B cell (primary cell): ENCODE measurements around the gene TLE5. TPM values are rescaled to one million over a fixed set of nuclear protein-coding genes. Genes with fewer than 3 reads are reported as not detected.

Experiments used
- ATAC-seq: fragments of 200-7000 bp; cut with Tn5 transposase; one replicate; pipeline ENCODE4 v1.10.0; 2021; ENCODE audit warnings: low read depth, mild to moderate bottlenecking, moderate number of reproducible peaks, moderate library complexity
- CTCF ChIA-PET: fragments of 350-600 bp; sonication (Branson Sonifier 250); formaldehyde crosslinking; loops from one replicate; lab custom pipeline; 2021; ENCODE audit warnings: antibody characterized with exemption, inconsistent platforms; lab: Charles Lee
- POLR2A ChIA-PET: fragments of 350-600 bp; sonication (Branson Sonifier 250); formaldehyde crosslinking; loops from one replicate; lab custom pipeline; 2021; ENCODE audit warnings: antibody characterized with exemption; lab: Charles Lee
- DNase-seq: peaks from one replicate; pipeline ENCODE4 v3.0.0; 2013
- H2AFZ ChIP-seq: 2 replicates; pipeline ENCODE4 v1.6.1; 2012; ENCODE audit warnings: mild to moderate bottlenecking, low read depth, low read length; ENCODE audit not compliant: insufficient read depth, poor library complexity, severe bottlenecking
- H3K27ac ChIP-seq, 2 donors: 1 replicate in 1 of 2; 2 replicates in 1 of 2; pipeline ENCODE4 v1.5.1; 2012 to 2013; ENCODE audit warnings: low read length in 2 of 2, mild to moderate bottlenecking in 2 of 2, moderate library complexity in 1 of 2
- H3K27me3 ChIP-seq, 4 experiments: fragments of 200-600 bp in 1 of 4; sonication (generic) in 1 of 4; replicated peaks in 1 of 4; 1 replicate in 2 of 4; 2 replicates in 2 of 4; pipeline versions ENCODE4 v1.6.1 to v1.7.0; 2013 to 2016; ENCODE audit warnings: low read length in 3 of 4, mild to moderate bottlenecking in 2 of 4, mixed read lengths in 1 of 4, moderate library complexity in 1 of 4; ENCODE audit not compliant: insufficient read depth in 4 of 4, control insufficient read depth in 3 of 4; ENCODE audit errors: control extremely low read depth in 1 of 4
- H3K36me3 ChIP-seq, 2 experiments: replicated peaks in 1 of 2; 1 replicate in 1 of 2; 2 replicates in 1 of 2; pipeline versions ENCODE4 v1.6.1 to v1.7.1; 2013; ENCODE audit warnings: low read length in 1 of 2; ENCODE audit not compliant: insufficient read depth in 2 of 2, control insufficient read depth in 1 of 2; ENCODE audit errors: control extremely low read depth in 1 of 2, extremely low read depth in 1 of 2
- H3K4me1 ChIP-seq, 2 donors: fragments of 200-600 bp in 1 of 2; sonication (generic) in 1 of 2; 1 replicate in 1 of 2; 2 replicates in 1 of 2; pipeline versions ENCODE4 v1.5.1 to v1.6.1; 2013 to 2017; ENCODE audit warnings: low read length in 2 of 2; ENCODE audit not compliant: control insufficient read depth in 2 of 2, insufficient read depth in 2 of 2
- H3K4me2 ChIP-seq: replicated peaks from 2 replicates; pipeline ENCODE3; 2012; ENCODE audit warnings: mild to moderate bottlenecking, low read depth, low read length; ENCODE audit not compliant: poor library complexity, severe bottlenecking
- H3K4me3 ChIP-seq, 5 experiments: fragments of 200-600 bp in 1 of 5; sonication (generic) in 1 of 5; 1 replicate in 3 of 5; 2 replicates in 2 of 5; pipeline versions ENCODE4 v1.5.1 to v1.7.0; 2011 to 2016; ENCODE audit warnings: low read length in 4 of 5, mild to moderate bottlenecking in 4 of 5, low read depth in 2 of 5, control low read depth in 1 of 5, moderate library complexity in 1 of 5; ENCODE audit not compliant: insufficient read depth in 1 of 5; ENCODE audit errors: control extremely low read depth in 1 of 5, extremely low read depth in 1 of 5
- H3K79me2 ChIP-seq: fragments of 200-600 bp; sonication (generic); one replicate; pipeline ENCODE4 v1.6.0; 2016; ENCODE audit warnings: low read length; ENCODE audit not compliant: control insufficient read depth, insufficient read depth
- H3K9ac ChIP-seq: fragments of 200-600 bp; sonication (generic); 2 replicates; pipeline ENCODE4 v1.6.1; 2017; ENCODE audit warnings: mild to moderate bottlenecking, low read length, moderate library complexity
- H3K9me3 ChIP-seq, 3 donors: one replicate each; pipeline versions ENCODE4 v1.6.1 to v1.7.1; 2013; ENCODE audit warnings: low read length in 2 of 3; ENCODE audit not compliant: control insufficient read depth in 2 of 3, insufficient read depth in 1 of 3; ENCODE audit errors: control extremely low read depth in 1 of 3
- H4K20me1 ChIP-seq: 2 replicates; pipeline ENCODE4 v1.6.0; 2012; ENCODE audit warnings: mild to moderate bottlenecking, low read length; ENCODE audit not compliant: insufficient read depth, control insufficient read depth, poor library complexity, severe bottlenecking
- H3K27ac Mint-ChIP-seq: one replicate; pipeline ENCODE4 v1.8.0; 2021; ENCODE audit warnings: mixed read lengths
- H3K27me3 Mint-ChIP-seq: one replicate; pipeline ENCODE4 v1.8.0; 2021; ENCODE audit warnings: mixed read lengths
- H3K4me1 Mint-ChIP-seq: one replicate; pipeline ENCODE4 v1.8.0; 2021; ENCODE audit warnings: mixed read lengths
- H3K4me3 Mint-ChIP-seq: one replicate; pipeline ENCODE4 v1.8.0; 2021; ENCODE audit warnings: mixed read lengths
- H3K9me3 Mint-ChIP-seq: one replicate; pipeline ENCODE4 v1.8.0; 2022; ENCODE audit warnings: mixed read lengths; ENCODE audit not compliant: insufficient read depth
- CTCF ChIP-seq: fragments of 200-600 bp; IDR thresholded peaks from one replicate; pipeline ENCODE4 v1.8.0; 2022; ENCODE audit warnings: antibody characterized with exemption, mild to moderate bottlenecking
- EZH2 ChIP-seq: IDR thresholded peaks from 2 replicates; pipeline ENCODE4 v1.6.1; 2012; ENCODE audit warnings: borderline replicate concordance, low read depth, mild to moderate bottlenecking, moderate library complexity, low read length; ENCODE audit not compliant: insufficient read depth, poor library complexity, severe bottlenecking
- WGBS: methylation state at CpG from one replicate; pipeline ENCODE4 v1.1.5; 2013; ENCODE audit warnings: missing lambda C conversion rate; ENCODE audit not compliant: insufficient coverage; 5-methylcytosine and 5-hydroxymethylcytosine counted together
- intact Hi-C: fragments of 100-400 bp; cut with micrococcal nuclease; formaldehyde crosslinking; loops from one replicate; pipeline ENCODE4 v1.10.0; 2022
- polyA plus RNA-seq: library from polyadenylated mRNA; depleted of rRNA; stranded (reverse); fragments of >200 nt; gene quantifications from 2 replicates; pipeline ENCODE4 v1.2.3, GENCODE V29; 2012
- total RNA-seq, 2 donors: library from RNA; stranded (reverse); fragments of 120-200 nt in 1 of 2; gene quantifications; 1 replicate in 1 of 2; 2 replicates in 1 of 2; pipeline versions ENCODE4 v1.2.3 to v1.2.4, GENCODE V29; 2013 to 2022

Gene TLE5
- total and polyA plus RNA-seq, 2 donors (not counting 1 experiment from before 2014, with no cell fraction given) = 697 to 1,132 TPM

GRCh38 chr19:3080286-3080685 is 18.0 kb upstream of the TLE5 start:
- Mint-ChIP-seq H3K9me3 (no peaks in the 10 kb centered on the region), H3K4me3 (no peak overlapping the region), H3K27me3 (no peaks in the 10 kb centered on the region), H3K27ac (no peak overlapping the region), H3K4me1 (peaks cover 7% of the 10 kb centered on the region)
- ChIA-PET CTCF (interaction anchor here (0.9 to 1.2 kb wide), 2 partner anchors 83 to 349 kb away, joined by 3 to 4 read pairs; no protein-coding TSS in a partner anchor), POLR2A (no interaction called here)
- intact Hi-C loops = no loop called here
- H4K20me1 ChIP-seq = no peaks in the 10 kb centered on the region
- no peak overlapping the region for H3K4me3 ChIP-seq
- DNase-seq (no peak), ATAC-seq (no peak)
- peaks cover 0 to 8% (median 2%) of the 10 kb centered on the region in 4 experiments for H3K27me3 ChIP-seq
- H3K4me1 ChIP-seq = peaks cover 0 to 10% of the 10 kb centered on the region in 2 donors
- no peak for TF ChIP-seq CTCF
- no peak for TF ChIP-seq EZH2
- 84% methylated on average over 11 of the region's 12 CpGs for WGBS
- no peak overlapping the region for H3K4me2 ChIP-seq
- no peaks in the 10 kb centered on the region for H3K36me3 ChIP-seq
- H3K27ac ChIP-seq = no peak overlapping the region
- no peak overlapping the region for H3K9ac ChIP-seq
- no peaks in the 10 kb centered on the region for H3K9me3 ChIP-seq
- no peak overlapping the region for H2AFZ ChIP-seq
- H3K79me2 ChIP-seq = no peaks in the 10 kb centered on the region

- Histone ChIP-seq H2AFZ (no peak overlapping the region), H3K4me3 (no peak overlapping the region), H4K20me1 (no peaks in the 10 kb centered on the region), H3K9ac (no peak overlapping the region), H3K27ac (no peak overlapping the region), H3K36me3 (no peaks in the 10 kb centered on the region), H3K4me2 (no peak overlapping the region), H3K4me1 (peaks cover 0 to 10% of the 10 kb centered on the region in 2 donors), H3K27me3 (peaks cover 0 to 8% (median 2%) of the 10 kb centered on the region in 4 experiments), H3K79me2 (no peaks in the 10 kb centered on the region), H3K9me3 (no peaks in the 10 kb centered on the region)
- Mint-ChIP-seq H3K9me3 (no peaks in the 10 kb centered on the region), H3K4me1 (peaks cover 7% of the 10 kb centered on the region), H3K4me3 (no peak overlapping the region), H3K27ac (no peak overlapping the region), H3K27me3 (no peaks in the 10 kb centered on the region)
- intact Hi-C loops = loop anchor here (10.0 kb wide), 2 partner anchors 85 to 115 kb away; no protein-coding TSS in a partner anchor
- ChIA-PET POLR2A (no interaction called here), CTCF (interaction anchor here (0.7 to 1.0 kb wide), 2 partner anchors 19 to 24 kb away, joined by 3 to 8 read pairs; no protein-coding TSS in a partner anchor)
- no peak for DNase-seq
- WGBS = 92% methylated on average over 4 of the region's 4 CpGs
- no peak for TF ChIP-seq EZH2
- TF ChIP-seq CTCF = no peak
- ATAC-seq = no peak
Observed at GRCh38 chr19:3079578-3079977, 17.3 kb upstream of the TLE5 start.
